B cell (primary cell): Measurements from ENCODE around the gene KRTAP3-3. TPM values are rescaled to one million over a fixed set of nuclear protein-coding genes. Genes with fewer than 3 reads are reported as not detected.

Source experiments
- ATAC-seq: fragments of 200-7000 bp; cut with Tn5 transposase; one replicate; pipeline ENCODE4 v1.10.0; 2021; ENCODE audit warnings: low read depth, mild to moderate bottlenecking, moderate number of reproducible peaks, moderate library complexity
- CTCF ChIA-PET: fragments of 350-600 bp; sonication (Branson Sonifier 250); formaldehyde crosslinking; loops from one replicate; lab custom pipeline; 2021; ENCODE audit warnings: antibody characterized with exemption, inconsistent platforms; lab: Charles Lee
- POLR2A ChIA-PET: fragments of 350-600 bp; sonication (Branson Sonifier 250); formaldehyde crosslinking; loops from one replicate; lab custom pipeline; 2021; ENCODE audit warnings: antibody characterized with exemption; lab: Charles Lee
- DNase-seq: peaks from one replicate; pipeline ENCODE4 v3.0.0; 2013
- H2AFZ ChIP-seq: 2 replicates; pipeline ENCODE4 v1.6.1; 2012; ENCODE audit warnings: mild to moderate bottlenecking, low read depth, low read length; ENCODE audit not compliant: insufficient read depth, poor library complexity, severe bottlenecking
- H3K27ac ChIP-seq, 2 donors: 1 replicate in 1 of 2; 2 replicates in 1 of 2; pipeline ENCODE4 v1.5.1; 2012 to 2013; ENCODE audit warnings: low read length in 2 of 2, mild to moderate bottlenecking in 2 of 2, moderate library complexity in 1 of 2
- H3K27me3 ChIP-seq, 4 experiments: fragments of 200-600 bp in 1 of 4; sonication (generic) in 1 of 4; replicated peaks in 1 of 4; 1 replicate in 2 of 4; 2 replicates in 2 of 4; pipeline versions ENCODE4 v1.6.1 to v1.7.0; 2013 to 2016; ENCODE audit warnings: low read length in 3 of 4, mild to moderate bottlenecking in 2 of 4, mixed read lengths in 1 of 4, moderate library complexity in 1 of 4; ENCODE audit not compliant: insufficient read depth in 4 of 4, control insufficient read depth in 3 of 4; ENCODE audit errors: control extremely low read depth in 1 of 4
- H3K36me3 ChIP-seq, 2 experiments: replicated peaks in 1 of 2; 1 replicate in 1 of 2; 2 replicates in 1 of 2; pipeline versions ENCODE4 v1.6.1 to v1.7.1; 2013; ENCODE audit warnings: low read length in 1 of 2; ENCODE audit not compliant: insufficient read depth in 2 of 2, control insufficient read depth in 1 of 2; ENCODE audit errors: control extremely low read depth in 1 of 2, extremely low read depth in 1 of 2
- H3K4me1 ChIP-seq, 2 donors: fragments of 200-600 bp in 1 of 2; sonication (generic) in 1 of 2; 1 replicate in 1 of 2; 2 replicates in 1 of 2; pipeline versions ENCODE4 v1.5.1 to v1.6.1; 2013 to 2017; ENCODE audit warnings: low read length in 2 of 2; ENCODE audit not compliant: control insufficient read depth in 2 of 2, insufficient read depth in 2 of 2
- H3K4me2 ChIP-seq: replicated peaks from 2 replicates; pipeline ENCODE3; 2012; ENCODE audit warnings: mild to moderate bottlenecking, low read depth, low read length; ENCODE audit not compliant: poor library complexity, severe bottlenecking
- H3K4me3 ChIP-seq, 5 experiments: fragments of 200-600 bp in 1 of 5; sonication (generic) in 1 of 5; 1 replicate in 3 of 5; 2 replicates in 2 of 5; pipeline versions ENCODE4 v1.5.1 to v1.7.0; 2011 to 2016; ENCODE audit warnings: low read length in 4 of 5, mild to moderate bottlenecking in 4 of 5, low read depth in 2 of 5, control low read depth in 1 of 5, moderate library complexity in 1 of 5; ENCODE audit not compliant: insufficient read depth in 1 of 5; ENCODE audit errors: control extremely low read depth in 1 of 5, extremely low read depth in 1 of 5
- H3K79me2 ChIP-seq: fragments of 200-600 bp; sonication (generic); one replicate; pipeline ENCODE4 v1.6.0; 2016; ENCODE audit warnings: low read length; ENCODE audit not compliant: control insufficient read depth, insufficient read depth
- H3K9ac ChIP-seq: fragments of 200-600 bp; sonication (generic); 2 replicates; pipeline ENCODE4 v1.6.1; 2017; ENCODE audit warnings: mild to moderate bottlenecking, low read length, moderate library complexity
- H3K9me3 ChIP-seq, 3 donors: one replicate each; pipeline versions ENCODE4 v1.6.1 to v1.7.1; 2013; ENCODE audit warnings: low read length in 2 of 3; ENCODE audit not compliant: control insufficient read depth in 2 of 3, insufficient read depth in 1 of 3; ENCODE audit errors: control extremely low read depth in 1 of 3
- H4K20me1 ChIP-seq: 2 replicates; pipeline ENCODE4 v1.6.0; 2012; ENCODE audit warnings: mild to moderate bottlenecking, low read length; ENCODE audit not compliant: insufficient read depth, control insufficient read depth, poor library complexity, severe bottlenecking
- H3K27ac Mint-ChIP-seq: one replicate; pipeline ENCODE4 v1.8.0; 2021; ENCODE audit warnings: mixed read lengths
- H3K27me3 Mint-ChIP-seq: one replicate; pipeline ENCODE4 v1.8.0; 2021; ENCODE audit warnings: mixed read lengths
- H3K4me1 Mint-ChIP-seq: one replicate; pipeline ENCODE4 v1.8.0; 2021; ENCODE audit warnings: mixed read lengths
- H3K4me3 Mint-ChIP-seq: one replicate; pipeline ENCODE4 v1.8.0; 2021; ENCODE audit warnings: mixed read lengths
- H3K9me3 Mint-ChIP-seq: one replicate; pipeline ENCODE4 v1.8.0; 2022; ENCODE audit warnings: mixed read lengths; ENCODE audit not compliant: insufficient read depth
- CTCF ChIP-seq: fragments of 200-600 bp; IDR thresholded peaks from one replicate; pipeline ENCODE4 v1.8.0; 2022; ENCODE audit warnings: antibody characterized with exemption, mild to moderate bottlenecking
- EZH2 ChIP-seq: IDR thresholded peaks from 2 replicates; pipeline ENCODE4 v1.6.1; 2012; ENCODE audit warnings: borderline replicate concordance, low read depth, mild to moderate bottlenecking, moderate library complexity, low read length; ENCODE audit not compliant: insufficient read depth, poor library complexity, severe bottlenecking
- WGBS: methylation state at CpG from one replicate; pipeline ENCODE4 v1.1.5; 2013; ENCODE audit warnings: missing lambda C conversion rate; ENCODE audit not compliant: insufficient coverage; 5-methylcytosine and 5-hydroxymethylcytosine counted together
- intact Hi-C: fragments of 100-400 bp; cut with micrococcal nuclease; formaldehyde crosslinking; loops from one replicate; pipeline ENCODE4 v1.10.0; 2022
- polyA plus RNA-seq: library from polyadenylated mRNA; depleted of rRNA; stranded (reverse); fragments of >200 nt; gene quantifications from 2 replicates; pipeline ENCODE4 v1.2.3, GENCODE V29; 2012
- total RNA-seq, 2 donors: library from RNA; stranded (reverse); fragments of 120-200 nt in 1 of 2; gene quantifications; 1 replicate in 1 of 2; 2 replicates in 1 of 2; pipeline versions ENCODE4 v1.2.3 to v1.2.4, GENCODE V29; 2013 to 2022

Gene KRTAP3-3
- total and polyA plus RNA-seq, 2 donors (not counting 1 experiment from before 2014, with no cell fraction given), result not detected

- H3K9me3 ChIP-seq, result peaks cover 0 to 1% (median 0%) of the 10 kb centered on the region in 3 donors
- CTCF ChIA-PET, result no interaction called here
- POLR2A ChIA-PET, result no interaction called here
- H3K79me2 ChIP-seq, result no peaks in the 10 kb centered on the region
- DNase-seq, result no peak
- no peaks in the 10 kb centered on the region for H4K20me1 ChIP-seq
- H3K9ac ChIP-seq, result no peak overlapping the region
- Mint-ChIP-seq H3K27ac (no peak overlapping the region), H3K9me3 (no peaks in the 10 kb centered on the region), H3K4me3 (no peak overlapping the region), H3K27me3 (peaks cover 46% of the 10 kb centered on the region), H3K4me1 (no peaks in the 10 kb centered on the region)
- intact Hi-C loops, result no loop called here
- H3K4me3 ChIP-seq, result no peak overlapping the region
- H3K4me2 ChIP-seq, result no peak overlapping the region
- H2AFZ ChIP-seq, result no peak overlapping the region
- H3K36me3 ChIP-seq, result no peaks in the 10 kb centered on the region
- TF ChIP-seq EZH2, result no peak
- peaks cover 0 to 10% (median 5%) of the 10 kb centered on the region in 4 experiments for H3K27me3 ChIP-seq
- WGBS, result 82% methylated on average over 1 of the region's 2 CpGs
- H3K4me1 ChIP-seq, result no peaks in the 10 kb centered on the region
- no peak for ATAC-seq
- H3K27ac ChIP-seq, result no peak overlapping the region
These were observed 3.4 kb upstream of the KRTAP3-3 start for GRCh38 chr17:40997361-40997760.

GRCh38 chr17:40996829-40997228 is 2.9 kb upstream of the KRTAP3-3 start:
- Histone ChIP-seq H3K9ac (no peak overlapping the region), H4K20me1 (no peaks in the 10 kb centered on the region), H3K4me2 (no peak overlapping the region), H3K27me3 (peaks cover 0 to 10% (median 6%) of the 10 kb centered on the region in 4 experiments), H3K27ac (no peak overlapping the region), H2AFZ (no peak overlapping the region), H3K36me3 (no peaks in the 10 kb centered on the region), H3K79me2 (no peaks in the 10 kb centered on the region), H3K9me3 (peaks cover 0 to 1% (median 0%) of the 10 kb centered on the region in 3 donors), H3K4me3 (no peak overlapping the region), H3K4me1 (no peaks in the 10 kb centered on the region)
- ATAC-seq (no peak), DNase-seq (no peak)
- CTCF ChIA-PET, result no interaction called here
- POLR2A ChIA-PET, result no interaction called here
- H3K4me1 Mint-ChIP-seq, result no peaks in the 10 kb centered on the region
- peaks cover 49% of the 10 kb centered on the region for H3K27me3 Mint-ChIP-seq
- no peaks in the 10 kb centered on the region for H3K9me3 Mint-ChIP-seq
- TF ChIP-seq CTCF (no peak), EZH2 (no peak)
- no peak overlapping the region for H3K4me3 Mint-ChIP-seq
- intact Hi-C loops, result no loop called here
- WGBS, result no CpG with 5 or more reads among the region's 4 CpGs
- no peak overlapping the region for H3K27ac Mint-ChIP-seq
